GM13976 (cell line): ENCODE data around the gene SDK1.

Experiments
- DNase-seq: peaks from one replicate; pipeline ENCODE4 v3.0.0; 2012; ENCODE audit warnings: low spot score
- CTCF ChIP-seq: IDR thresholded peaks from 2 replicates; pipeline ENCODE4 v1.5.1; 2012; ENCODE audit warnings: borderline replicate concordance, mild to moderate bottlenecking; ENCODE audit not compliant: insufficient read depth; ENCODE audit errors: extremely low read depth, missing control alignments, control extremely low read depth
- in situ Hi-C: fragments of 300-500 bp; cut with MboI; formaldehyde crosslinking; loops from one replicate; pipeline ENCODE4 v1.12.0; 2022; ENCODE audit warnings: low sequenced_read_pairs, mixed read lengths, inconsistent platforms; ENCODE audit not compliant: unreplicated experiment

Gene SDK1

GRCh38 chr7:3300221-3300650, 816 bp upstream of the SDK1 start:
- no peak for DNase-seq
- no peak for TF ChIP-seq CTCF
- in situ Hi-C loops = no loop called here

- no peak for TF ChIP-seq CTCF
- no peak for DNase-seq
- in situ Hi-C loops = no loop called here
These were observed 338 bp downstream of the SDK1 start for GRCh38 chr7:3301449-3301731.

GRCh38 chr7:3301831-3302618, 973 bp downstream of the SDK1 start:
- no peak for DNase-seq
- TF ChIP-seq CTCF = no peak
- in situ Hi-C loops = no loop called here

- TF ChIP-seq CTCF = no peak
- in situ Hi-C loops = no loop called here
- DNase-seq = no peak
These were observed 1.7 kb downstream of the SDK1 start for GRCh38 chr7:3302681-3303320.

- TF ChIP-seq CTCF = no peak
- in situ Hi-C loops = no loop called here
- DNase-seq = no peak
These were observed 3.1 kb downstream of the SDK1 start for GRCh38 chr7:3304131-3304530.

- TF ChIP-seq CTCF = no peak
- DNase-seq = no peak
- in situ Hi-C loops = no loop called here
These were observed 6.4 kb downstream of the SDK1 start for GRCh38 chr7:3307435-3307834.
